DOHH2 (cell line): Measurements from ENCODE around the gene UNC80.

Experiments used
- CTCF ChIP-seq: fragments of 200-600 bp; sonication (generic); IDR thresholded peaks from one replicate; pipeline ENCODE4 v1.5.1; 2014; ENCODE audit warnings: antibody characterized with exemption, mild to moderate bottlenecking, low read depth, low read length; ENCODE audit not compliant: poor library complexity, severe bottlenecking
- EZH2phosphoT487 ChIP-seq: fragments of 200-600 bp; sonication (generic); IDR thresholded peaks from 2 replicates; pipeline ENCODE4 v1.6.1; 2017; ENCODE audit warnings: borderline replicate concordance, mild to moderate bottlenecking, antibody characterized with exemption, low read length, moderate library complexity, mixed read lengths

GRCh38 chr2:209872675-209873074, 101.0 kb downstream of the UNC80 start:
- TF ChIP-seq CTCF (no peak), EZH2phosphoT487 (no peak)
